Memory B cell (primary cell): ENCODE results near the gene GRK2.

ENCODE experiments used
- ATAC-seq: fragments of 150-1000 bp; cut with Tn5 transposase; 2 replicates; pipeline ENCODE4 v1.10.0; 2021; ENCODE audit warnings: low read depth, mild to moderate bottlenecking, moderate library complexity
- DNase-seq, 2 donors: peaks; one replicate each; pipeline ENCODE4 v3.0.0; 2022; ENCODE audit warnings: low spot score in 2 of 2
- H3K27ac Mint-ChIP-seq: one replicate; pipeline ENCODE4 v1.8.0; 2022; ENCODE audit warnings: mild to moderate bottlenecking, moderate library complexity, mixed read lengths
- H3K27me3 Mint-ChIP-seq: one replicate; pipeline ENCODE4 v1.8.0; 2022; ENCODE audit warnings: mixed read lengths
- H3K36me3 Mint-ChIP-seq: one replicate; pipeline ENCODE4 v1.8.0; 2022; ENCODE audit warnings: mild to moderate bottlenecking, mixed read lengths
- H3K4me1 Mint-ChIP-seq: one replicate; pipeline ENCODE4 v1.8.0; 2022; ENCODE audit warnings: mixed read lengths
- H3K4me3 Mint-ChIP-seq: one replicate; pipeline ENCODE4 v1.8.0; 2022; ENCODE audit warnings: mild to moderate bottlenecking, moderate library complexity, mixed read lengths
- H3K9me3 Mint-ChIP-seq: one replicate; pipeline ENCODE4 v1.8.0; 2022; ENCODE audit warnings: mixed read lengths

Gene GRK2

GRCh38 chr11:67261946-67262681 lies 4.2 kb upstream of the GRK2 start:
- ATAC-seq (no peak), DNase-seq (no peak)
- Mint-ChIP-seq H3K27me3 (peaks cover 5% of the 10 kb centered on the region), H3K4me3 (peak overlapping the region; percentile 77), H3K36me3 (peaks cover 3% of the 10 kb centered on the region), H3K27ac (peak overlapping the region; percentile 12), H3K4me1 (peaks cover 27% of the 10 kb centered on the region), H3K9me3 (no peaks in the 10 kb centered on the region)

DNA sequence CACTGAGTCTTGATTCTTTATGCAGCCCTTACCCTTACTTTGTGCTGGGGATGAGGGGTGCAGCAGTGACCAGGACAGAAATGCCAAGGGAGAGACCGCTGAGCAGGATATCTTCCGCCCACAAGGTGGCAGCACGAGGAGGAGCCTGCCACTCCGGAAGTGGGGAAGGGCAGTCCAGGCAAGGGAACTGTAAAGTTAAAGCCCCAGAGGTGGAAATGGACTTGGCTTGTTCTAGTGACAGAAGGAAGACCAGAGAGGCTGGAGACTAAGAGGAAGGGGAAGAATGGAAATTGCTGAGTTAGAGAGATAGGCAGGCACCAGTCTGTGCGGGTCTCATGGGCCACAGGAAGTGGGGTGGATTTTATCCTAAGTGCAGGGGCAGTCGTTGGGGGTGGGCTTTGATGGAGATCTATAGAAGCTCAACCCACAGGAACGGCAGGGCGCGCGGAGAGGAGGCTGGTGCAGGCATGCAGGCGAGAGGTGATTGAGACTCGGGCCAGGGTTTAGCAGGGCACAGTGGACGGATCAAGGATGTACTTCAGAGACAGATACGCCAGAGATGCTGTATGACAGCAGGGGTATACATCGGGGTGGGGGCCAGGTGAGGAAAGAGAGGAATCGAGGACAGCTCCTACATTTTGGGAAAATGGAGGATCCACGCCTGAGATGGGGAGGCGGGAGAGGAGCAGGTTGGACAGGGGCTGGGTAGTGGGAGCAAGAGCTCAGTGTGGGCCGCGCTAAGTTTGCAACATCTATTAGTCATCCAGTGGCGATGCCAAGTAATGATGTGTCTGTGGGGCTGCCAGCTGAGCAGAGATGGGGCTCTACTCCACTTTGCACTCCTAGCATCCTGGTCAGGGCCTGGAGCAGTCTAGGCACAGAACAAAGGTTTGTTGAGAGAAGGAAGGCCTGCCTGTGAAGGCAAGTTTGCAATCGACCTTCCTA lies 3.3 kb upstream of the GRK2 start:
- H3K27ac Mint-ChIP-seq: peak overlapping the region; percentile 12
- H3K27me3 Mint-ChIP-seq: peaks cover 5% of the 10 kb centered on the region
- H3K36me3 Mint-ChIP-seq: peaks cover 11% of the 10 kb centered on the region
- H3K9me3 Mint-ChIP-seq: no peaks in the 10 kb centered on the region
- peak; percentile 56 to 75 for DNase-seq
- peak; percentile 40 for ATAC-seq
- H3K4me1 Mint-ChIP-seq: peaks cover 34% of the 10 kb centered on the region
- H3K4me3 Mint-ChIP-seq: peak overlapping the region; percentile 77

- peak overlapping the region; percentile 64 for H3K27ac Mint-ChIP-seq
Observed at GRCh38 chr11:67264260-67264659, 2.0 kb upstream of the GRK2 start.

GRCh38 chr11:67264877-67265632 lies 1.2 kb upstream of the GRK2 start:
- Mint-ChIP-seq H3K36me3 (peaks cover 13% of the 10 kb centered on the region), H3K9me3 (no peaks in the 10 kb centered on the region), H3K27me3 (peaks cover 5% of the 10 kb centered on the region), H3K4me1 (peaks cover 40% of the 10 kb centered on the region), H3K27ac (peak overlapping the region; percentile 64), H3K4me3 (peak overlapping the region; percentile 85)
- ATAC-seq (no peak), DNase-seq (no peak)

More at GRCh38 chr11:67264260-67264659, 2.0 kb upstream of the GRK2 start:
- ATAC-seq (no peak), DNase-seq (no peak)
- Mint-ChIP-seq H3K27me3 (peaks cover 5% of the 10 kb centered on the region), H3K9me3 (no peaks in the 10 kb centered on the region), H3K4me3 (peak overlapping the region; percentile 44), H3K4me1 (peaks cover 40% of the 10 kb centered on the region), H3K36me3 (peaks cover 13% of the 10 kb centered on the region)

- Mint-ChIP-seq H3K4me1 (peaks cover 46% of the 10 kb centered on the region), H3K9me3 (no peaks in the 10 kb centered on the region), H3K27ac (peak overlapping the region; percentile 87), H3K36me3 (peaks cover 20% of the 10 kb centered on the region), H3K27me3 (peaks cover 5% of the 10 kb centered on the region), H3K4me3 (peak overlapping the region; percentile 85)
- DNase-seq (peak; percentile 85 to 87), ATAC-seq (peak; percentile 68)
Observed at GRCh38 chr11:67265633-67266448, 432 bp upstream of the GRK2 start.

DNA sequence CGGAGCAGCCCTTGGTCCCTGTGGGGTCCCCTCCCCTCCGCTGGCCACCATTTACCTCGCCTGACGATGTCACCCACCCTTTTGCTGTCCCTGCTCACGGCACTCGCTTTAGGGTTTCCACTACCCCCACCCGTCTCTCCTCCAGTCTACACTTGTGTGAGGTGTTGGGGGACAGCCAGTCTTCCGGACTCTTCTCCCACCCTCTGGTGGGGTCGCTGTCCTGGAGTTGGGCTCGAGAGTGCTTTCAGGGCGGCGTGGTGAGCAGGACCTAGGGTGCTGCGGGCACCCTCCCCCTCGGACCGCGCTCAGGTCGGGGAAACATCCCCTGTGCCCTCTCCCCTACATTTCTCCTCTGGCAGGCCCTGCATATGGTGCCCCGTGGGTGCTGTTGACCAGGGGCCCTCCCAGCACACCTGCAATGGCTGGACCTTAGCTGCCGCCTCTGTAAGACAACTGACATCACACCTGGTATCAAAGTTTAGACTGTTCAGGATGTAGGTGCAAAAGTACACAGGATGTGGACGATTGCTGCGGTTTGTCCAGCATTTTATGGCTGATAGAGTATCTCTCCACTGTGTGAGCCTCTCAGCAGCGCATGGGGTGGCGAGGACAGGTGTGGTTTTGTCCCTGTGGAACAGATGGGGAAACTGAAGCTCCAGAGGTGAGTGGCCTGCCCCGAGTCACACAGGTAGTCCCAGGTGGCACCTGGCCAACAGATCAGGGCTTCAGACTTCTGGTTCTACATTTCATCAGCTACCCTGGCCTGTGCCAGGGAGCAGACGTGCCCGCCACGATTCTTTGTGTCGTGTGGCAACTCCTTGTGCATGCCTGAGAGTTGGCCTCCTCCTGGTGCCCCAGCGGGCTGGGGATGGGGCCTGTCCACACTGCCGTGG lies 1.2 kb downstream of the GRK2 start:
- DNase-seq: no peak

DNA sequence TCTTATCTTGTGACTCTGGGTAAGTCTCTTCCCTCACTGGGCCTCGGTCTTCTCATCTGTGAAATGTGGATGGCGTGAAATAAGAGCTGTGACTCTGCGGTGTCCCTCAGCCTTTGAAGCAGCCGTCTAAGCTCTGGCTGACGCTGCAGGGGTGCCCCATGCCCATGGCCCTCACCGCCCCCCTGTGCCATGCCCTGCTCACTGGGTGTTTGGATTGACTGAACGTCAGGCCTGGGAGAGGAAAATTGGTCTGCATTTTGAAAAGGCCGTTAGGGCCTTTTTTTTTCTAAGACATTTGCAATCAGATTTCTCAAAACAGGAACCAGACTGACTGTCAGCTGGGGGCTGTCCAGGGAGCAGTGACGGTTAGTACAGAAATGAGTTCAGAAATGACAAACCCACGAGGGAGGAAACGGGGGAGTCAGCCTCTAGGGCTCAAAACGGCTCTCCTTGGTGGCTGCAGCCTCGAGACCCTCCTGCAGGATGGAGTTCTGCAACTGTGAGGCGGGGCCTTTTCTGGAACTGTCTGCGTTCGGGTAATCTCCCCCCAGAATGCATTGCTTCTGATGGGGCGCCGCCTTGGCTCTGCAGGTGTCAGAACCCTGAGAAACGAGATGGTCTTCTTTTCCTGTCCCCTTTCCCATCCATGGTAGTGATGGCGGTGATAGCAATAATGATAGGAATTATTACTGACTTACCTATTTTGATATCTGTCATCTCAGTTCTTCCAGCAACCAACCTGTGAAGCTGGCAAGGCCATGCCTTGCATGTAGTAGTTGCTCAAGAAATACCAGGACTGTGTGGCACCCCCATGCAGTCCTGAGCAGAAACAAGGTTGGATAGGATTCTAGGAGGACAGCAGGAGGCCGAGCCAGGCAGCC lies 2.0 kb downstream of the GRK2 start:
- peaks cover 54% of the 10 kb centered on the region for H3K4me1 Mint-ChIP-seq
- peaks cover 24% of the 10 kb centered on the region for H3K36me3 Mint-ChIP-seq
- peak overlapping the region; percentile 95 for H3K27ac Mint-ChIP-seq
- DNase-seq (peak in 1 of 2 donors; percentile 54), ATAC-seq (peak; percentile 55)
- no peaks in the 10 kb centered on the region for H3K27me3 Mint-ChIP-seq
- H3K4me3 Mint-ChIP-seq: peak overlapping the region; percentile 95
- H3K9me3 Mint-ChIP-seq: no peaks in the 10 kb centered on the region

More for the DNA sequence above, 1.2 kb downstream of the GRK2 start:
- Mint-ChIP-seq H3K9me3 (no peaks in the 10 kb centered on the region), H3K4me3 (peak overlapping the region; percentile 95), H3K27ac (peak overlapping the region; percentile 95), H3K36me3 (peaks cover 24% of the 10 kb centered on the region), H3K27me3 (no peaks in the 10 kb centered on the region), H3K4me1 (peaks cover 58% of the 10 kb centered on the region)
- ATAC-seq: peak; percentile 2

DNA sequence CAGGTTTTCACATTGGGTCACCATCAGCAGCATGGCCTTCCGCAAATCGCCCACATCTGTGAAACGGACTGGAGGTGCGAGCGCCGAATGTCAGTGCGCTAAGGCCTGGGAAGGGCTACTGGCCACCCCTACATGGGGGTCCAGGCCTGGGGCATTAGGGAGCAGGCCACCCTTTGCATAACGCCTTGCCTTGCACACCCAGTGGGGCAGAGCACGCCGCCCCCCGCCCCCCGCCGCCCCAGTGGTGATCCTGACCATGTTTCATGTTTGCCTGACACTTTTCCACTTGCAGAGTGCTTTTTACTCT lies 2.6 kb downstream of the GRK2 start:
- Mint-ChIP-seq H3K4me3 (peak overlapping the region; percentile 95), H3K36me3 (peaks cover 24% of the 10 kb centered on the region), H3K27ac (no peak overlapping the region), H3K27me3 (no peaks in the 10 kb centered on the region), H3K4me1 (peaks cover 54% of the 10 kb centered on the region), H3K9me3 (no peaks in the 10 kb centered on the region)
- no peak for ATAC-seq
- DNase-seq: no peak

- no peak for DNase-seq
Observed at GRCh38 chr11:67269401-67270255, 3.4 kb downstream of the GRK2 start.

GRCh38 chr11:67270256-67271204 lies 4.3 kb downstream of the GRK2 start:
- peak overlapping the region; percentile 94 for H3K4me3 Mint-ChIP-seq
- H3K27ac Mint-ChIP-seq: peak overlapping the region; percentile 94
- no peak for DNase-seq
- peaks cover 27% of the 10 kb centered on the region for H3K36me3 Mint-ChIP-seq
- H3K9me3 Mint-ChIP-seq: no peaks in the 10 kb centered on the region
- ATAC-seq: no peak
- H3K27me3 Mint-ChIP-seq: no peaks in the 10 kb centered on the region
- peaks cover 58% of the 10 kb centered on the region for H3K4me1 Mint-ChIP-seq

More at GRCh38 chr11:67269401-67270255, 3.4 kb downstream of the GRK2 start:
- H3K4me1 Mint-ChIP-seq: peaks cover 54% of the 10 kb centered on the region
- H3K27me3 Mint-ChIP-seq: no peaks in the 10 kb centered on the region
- H3K4me3 Mint-ChIP-seq: peak overlapping the region; percentile 95
- peak overlapping the region; percentile 94 for H3K27ac Mint-ChIP-seq
- ATAC-seq: no peak
- H3K36me3 Mint-ChIP-seq: peaks cover 26% of the 10 kb centered on the region
- no peaks in the 10 kb centered on the region for H3K9me3 Mint-ChIP-seq
